ENCODE measurements around the gene ZDHHC22. TPM values are rescaled to one million over a fixed set of nuclear protein-coding genes. Genes with fewer than 3 reads are reported as not detected.

ZDHHC22 gene
- total RNA-seq, 2 donors from 2014 or later: not detected

DNA sequence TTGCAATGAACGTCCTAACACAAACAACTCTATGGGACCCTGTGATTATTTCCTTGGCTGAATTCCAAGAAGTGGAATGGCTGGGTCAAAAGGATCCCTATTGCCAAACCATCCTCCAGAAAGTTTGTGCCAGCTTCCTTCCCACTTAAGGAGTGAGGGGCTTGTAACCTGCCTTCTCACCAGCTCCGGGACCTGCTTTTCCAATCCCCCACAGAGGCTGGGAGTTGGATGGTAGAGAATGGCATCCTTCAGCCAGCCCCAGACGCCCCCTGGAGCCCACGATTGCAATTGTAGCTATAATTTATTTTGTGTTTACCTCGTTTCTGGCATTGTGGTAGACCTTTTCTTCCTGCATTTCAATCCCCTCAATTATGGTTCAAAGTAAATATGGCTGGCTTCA is 9.7 kb upstream of the ZDHHC22 start:
- ATAC-seq (no peak), DNase-seq (no peak)
- Mint-ChIP-seq H3K4me3 (no peak overlapping the region), H3K27me3 (peaks cover 67% of the 10 kb centered on the region), H3K36me3 (ENCODE audit: low read depth) (peaks cover 2% of the 10 kb centered on the region), H3K27ac (no peak overlapping the region), H3K4me1 (peaks cover 1% of the 10 kb centered on the region)
- no peaks in the 10 kb centered on the region for H3K9me3 ChIP-seq (ENCODE audit: control insufficient read depth, low read length, poor library complexity, severe bottlenecking)

DNA sequence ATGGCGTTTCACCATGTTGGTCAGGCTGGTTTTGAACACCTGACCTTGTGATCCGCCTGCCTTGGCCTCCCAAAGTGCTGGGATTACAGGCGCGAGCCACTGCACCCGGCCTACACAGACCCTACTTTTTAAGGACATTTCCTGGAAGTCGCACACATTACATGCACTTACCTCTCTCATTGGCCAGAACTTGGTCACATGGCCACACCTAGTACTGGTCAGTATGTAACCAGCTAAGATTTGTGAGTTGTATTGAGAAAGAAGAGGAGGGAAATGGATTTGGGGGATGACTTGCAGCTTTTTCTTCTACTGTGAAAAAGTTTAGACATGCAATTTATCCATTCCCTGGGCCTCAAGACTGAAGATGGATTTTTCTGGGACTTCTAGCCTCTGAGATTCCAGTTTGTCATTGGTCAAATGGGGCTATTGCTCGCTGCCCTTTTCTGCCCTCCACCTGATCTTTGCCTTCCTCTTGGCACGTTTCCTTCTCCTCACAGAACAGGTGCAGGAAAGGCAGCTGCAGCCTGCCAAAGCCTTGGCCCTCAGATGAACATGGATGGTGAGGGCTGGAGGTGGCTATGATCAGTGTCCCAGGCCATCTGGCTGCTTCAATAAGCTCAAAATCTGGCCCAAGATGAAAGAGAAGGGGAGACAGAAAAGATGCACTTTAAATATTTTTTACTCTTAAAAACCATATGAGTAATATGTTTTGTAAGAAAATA is 7.1 kb upstream of the ZDHHC22 start:
- no peak for ATAC-seq
- no peak overlapping the region for H3K4me3 Mint-ChIP-seq
- no peaks in the 10 kb centered on the region for H3K36me3 Mint-ChIP-seq (ENCODE audit: low read depth)
- peaks cover 68% of the 10 kb centered on the region for H3K27me3 Mint-ChIP-seq
- H3K4me1 Mint-ChIP-seq: peaks cover 7% of the 10 kb centered on the region
- H3K27ac Mint-ChIP-seq: no peak overlapping the region
- no peak for DNase-seq
- H3K9me3 ChIP-seq (ENCODE audit: control insufficient read depth, low read length, poor library complexity, severe bottlenecking): no peaks in the 10 kb centered on the region

DNA sequence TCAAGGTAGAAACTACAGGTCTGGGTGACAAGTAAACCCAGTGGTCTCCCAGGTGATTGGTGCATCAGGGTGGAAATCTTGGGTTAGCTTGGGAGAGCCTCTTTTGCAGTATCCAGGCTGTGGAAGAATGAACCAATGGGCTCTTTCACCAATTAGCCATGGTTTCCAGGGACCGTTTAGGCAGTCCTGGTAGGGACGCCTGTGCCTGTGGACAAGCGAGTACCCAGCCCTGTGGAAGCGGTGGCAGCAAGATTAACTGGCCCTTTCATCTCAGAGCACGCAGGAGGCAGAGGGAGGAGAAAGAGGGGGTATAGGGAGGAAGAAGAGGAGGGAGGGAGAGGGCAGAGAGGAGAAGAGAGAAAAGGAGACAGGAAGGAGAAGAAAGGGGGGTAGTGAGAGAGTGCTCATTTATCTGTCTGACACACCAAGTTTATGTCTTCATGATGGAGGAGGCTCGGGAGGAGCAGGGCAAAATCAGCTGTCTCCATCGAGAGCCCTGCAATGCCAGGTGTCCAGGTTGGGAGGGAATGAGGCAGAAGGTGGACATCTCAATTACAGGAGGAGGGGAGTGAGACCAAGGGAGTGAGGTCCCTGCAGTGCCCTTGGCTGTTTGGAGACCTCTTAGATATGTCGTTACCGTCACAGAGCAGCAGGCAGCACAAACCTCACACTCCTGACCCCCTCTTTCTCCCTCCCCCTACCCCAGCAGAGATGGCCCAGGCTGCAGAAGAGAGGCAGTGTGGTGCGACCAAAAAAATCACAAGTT is 4.6 kb upstream of the ZDHHC22 start:
- H3K4me3 Mint-ChIP-seq: no peak overlapping the region
- no peaks in the 10 kb centered on the region for H3K9me3 ChIP-seq (ENCODE audit: control insufficient read depth, low read length, poor library complexity, severe bottlenecking)
- no peak overlapping the region for H3K27ac Mint-ChIP-seq
- H3K4me1 Mint-ChIP-seq: peaks cover 17% of the 10 kb centered on the region
- ATAC-seq (no peak), DNase-seq (no peak)
- H3K27me3 Mint-ChIP-seq: peaks cover 72% of the 10 kb centered on the region
- peaks cover 5% of the 10 kb centered on the region for H3K36me3 Mint-ChIP-seq (ENCODE audit: low read depth)

DNA sequence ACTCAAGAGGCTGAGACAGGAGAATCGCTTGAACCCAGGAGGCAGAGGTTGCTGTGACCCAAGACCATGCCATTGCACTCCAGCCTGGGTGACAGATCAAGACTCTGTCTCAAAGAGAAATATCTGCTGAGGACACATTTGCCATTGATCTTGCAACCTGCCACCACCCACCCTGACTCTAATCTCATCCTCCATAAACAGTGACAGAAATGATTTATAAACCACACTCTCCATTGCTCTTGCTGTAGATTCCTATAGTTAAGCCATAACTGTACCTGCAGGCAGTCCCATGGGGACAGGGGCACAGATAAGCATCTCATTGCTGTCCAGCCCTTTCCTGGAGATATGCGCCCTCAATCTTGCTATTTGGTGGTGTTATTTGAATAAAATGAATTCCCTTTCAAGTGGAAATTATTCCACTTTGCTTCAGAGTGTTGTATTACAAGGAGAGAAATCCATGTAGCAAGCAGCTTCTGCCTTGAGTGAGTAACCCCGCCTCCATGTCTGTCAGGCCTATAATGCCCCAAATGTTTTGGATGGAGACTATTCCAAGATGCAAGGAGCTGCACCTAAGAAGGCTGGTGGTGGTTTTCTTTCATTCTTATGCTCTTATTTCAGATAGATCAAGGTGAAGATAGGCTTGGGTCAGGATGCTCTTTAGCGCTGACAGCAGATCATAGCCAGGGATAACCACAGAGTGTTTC is 3.0 kb upstream of the ZDHHC22 start:
- peaks cover 76% of the 10 kb centered on the region for H3K27me3 Mint-ChIP-seq
- no peak for ATAC-seq

DNA sequence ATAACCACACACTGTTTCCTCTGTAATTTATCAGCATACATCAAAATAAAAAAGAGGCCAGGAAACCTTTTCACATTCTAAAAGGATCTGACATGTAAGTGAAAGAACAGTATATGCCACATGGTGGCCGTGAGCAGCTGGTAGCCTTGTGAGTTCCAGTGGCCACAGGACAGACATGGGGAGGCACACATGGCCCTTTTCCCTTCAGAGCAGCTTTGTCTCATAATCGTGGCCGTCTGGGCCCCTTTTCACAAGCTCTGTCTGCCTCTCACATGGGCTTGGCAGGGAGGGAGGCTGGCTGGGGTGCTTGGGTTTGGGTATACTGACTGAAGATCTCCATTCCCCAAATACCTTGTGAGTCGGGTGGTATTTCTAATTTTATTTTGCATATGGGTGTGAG is 1.5 kb upstream of the ZDHHC22 start:
- Mint-ChIP-seq H3K4me1 (peaks cover 33% of the 10 kb centered on the region), H3K27ac (no peak overlapping the region), H3K4me3 (no peak overlapping the region), H3K36me3 (ENCODE audit: low read depth) (peaks cover 7% of the 10 kb centered on the region), H3K27me3 (peaks cover 78% of the 10 kb centered on the region)
- ATAC-seq: no peak
- no peak for DNase-seq
- no peaks in the 10 kb centered on the region for H3K9me3 ChIP-seq (ENCODE audit: control insufficient read depth, low read length, poor library complexity, severe bottlenecking)

More for the DNA sequence above, 3.0 kb upstream of the ZDHHC22 start:
- no peaks in the 10 kb centered on the region for H3K9me3 ChIP-seq (ENCODE audit: control insufficient read depth, low read length, poor library complexity, severe bottlenecking)
- Mint-ChIP-seq H3K4me3 (no peak overlapping the region), H3K27ac (no peak overlapping the region), H3K4me1 (peaks cover 23% of the 10 kb centered on the region), H3K36me3 (ENCODE audit: low read depth) (peaks cover 5% of the 10 kb centered on the region)
- no peak for DNase-seq

DNA sequence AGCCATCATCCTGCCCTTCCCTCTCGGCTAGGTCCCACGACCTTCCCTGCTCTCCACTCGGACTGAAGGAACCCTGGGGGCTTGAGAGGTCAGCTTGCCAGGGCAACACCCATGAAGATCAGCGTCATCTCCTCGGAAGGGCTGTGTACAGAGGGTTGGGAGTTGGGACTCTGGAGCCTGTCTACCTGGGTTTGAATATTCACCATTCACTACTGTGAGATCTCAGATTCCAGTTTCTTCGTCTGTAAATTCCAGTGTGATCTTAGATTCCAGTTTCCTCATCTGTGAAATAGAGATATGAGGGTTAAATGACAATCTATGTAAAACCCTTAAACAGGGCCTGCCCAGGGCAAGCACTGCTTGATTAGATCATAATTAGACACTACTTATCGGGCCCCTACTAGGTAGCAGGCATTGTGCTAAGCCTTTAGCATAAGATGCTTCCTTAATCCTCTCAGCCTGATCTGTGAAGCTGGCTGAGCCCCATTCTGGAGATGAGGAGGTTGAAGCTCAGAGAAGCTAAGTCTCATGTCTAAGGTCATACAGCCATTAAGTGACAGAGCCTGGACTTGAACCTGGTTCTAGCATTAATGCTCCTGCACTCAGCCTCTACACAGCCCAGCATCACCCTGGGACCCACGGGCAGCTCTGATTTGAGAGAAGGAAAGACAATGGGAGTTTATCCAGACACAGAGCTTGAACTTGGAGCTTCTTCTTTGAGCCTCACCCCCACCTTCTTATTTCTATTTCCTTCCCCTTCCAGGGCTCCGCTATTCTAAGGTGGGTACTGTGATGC is 612 bp upstream of the ZDHHC22 start:
- H3K4me3 Mint-ChIP-seq: peak overlapping the region; percentile 73
- no peak for ATAC-seq
- peaks cover 33% of the 10 kb centered on the region for H3K4me1 Mint-ChIP-seq
- no peak overlapping the region for H3K27ac Mint-ChIP-seq
- peaks cover 7% of the 10 kb centered on the region for H3K36me3 Mint-ChIP-seq (ENCODE audit: low read depth)
- peaks cover 82% of the 10 kb centered on the region for H3K27me3 Mint-ChIP-seq
- no peaks in the 10 kb centered on the region for H3K9me3 ChIP-seq (ENCODE audit: control insufficient read depth, low read length, poor library complexity, severe bottlenecking)
- DNase-seq: no peak

DNA sequence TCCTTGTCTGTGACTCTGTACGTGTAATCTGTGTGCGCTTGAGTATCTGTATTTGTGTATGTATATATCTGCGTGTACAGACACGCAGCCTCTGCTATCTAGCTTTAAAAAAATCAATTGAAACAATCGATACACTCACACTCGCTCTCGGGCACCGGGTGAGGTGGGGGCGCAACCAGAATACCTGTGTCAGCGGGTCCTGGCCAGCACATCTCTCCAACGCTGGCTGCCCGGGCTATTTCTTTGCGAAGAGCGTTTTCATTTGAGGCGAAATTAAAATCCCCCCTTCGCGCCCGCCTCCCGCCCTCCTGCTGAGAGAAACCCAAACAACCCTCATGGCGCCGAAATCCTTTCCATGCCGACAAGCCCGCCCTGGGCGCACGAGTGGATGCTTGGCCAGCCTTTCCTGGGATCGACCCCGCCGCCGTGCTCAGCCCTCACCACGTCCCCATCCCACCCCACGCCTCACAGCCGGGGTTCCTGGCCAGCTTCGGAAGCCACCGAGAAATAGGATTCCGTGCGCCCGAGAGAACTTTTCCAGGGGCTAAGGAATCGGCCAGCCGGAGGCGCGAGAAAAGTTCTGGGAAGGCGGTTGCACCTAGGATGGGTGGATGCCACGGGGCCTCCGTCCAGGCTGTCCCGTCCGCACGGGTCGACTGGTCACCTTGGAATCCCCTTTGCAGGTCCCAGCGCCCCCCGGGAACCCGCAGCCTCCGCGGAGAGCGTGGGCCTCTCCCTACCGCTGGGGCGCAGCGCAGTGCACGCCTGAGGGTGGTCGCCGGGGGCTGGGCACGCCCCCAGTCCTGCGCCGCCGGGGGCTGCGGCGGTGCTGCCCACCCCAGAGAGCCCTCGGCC is 1.0 kb downstream of the ZDHHC22 start:
- H3K9me3 ChIP-seq (ENCODE audit: control insufficient read depth, low read length, poor library complexity, severe bottlenecking): no peaks in the 10 kb centered on the region
- Mint-ChIP-seq H3K36me3 (ENCODE audit: low read depth) (peaks cover 9% of the 10 kb centered on the region), H3K27ac (no peak overlapping the region), H3K4me3 (peak overlapping the region; percentile 81), H3K27me3 (peaks cover 78% of the 10 kb centered on the region), H3K4me1 (peaks cover 29% of the 10 kb centered on the region)
- no peak for DNase-seq
- ATAC-seq: no peak

DNA sequence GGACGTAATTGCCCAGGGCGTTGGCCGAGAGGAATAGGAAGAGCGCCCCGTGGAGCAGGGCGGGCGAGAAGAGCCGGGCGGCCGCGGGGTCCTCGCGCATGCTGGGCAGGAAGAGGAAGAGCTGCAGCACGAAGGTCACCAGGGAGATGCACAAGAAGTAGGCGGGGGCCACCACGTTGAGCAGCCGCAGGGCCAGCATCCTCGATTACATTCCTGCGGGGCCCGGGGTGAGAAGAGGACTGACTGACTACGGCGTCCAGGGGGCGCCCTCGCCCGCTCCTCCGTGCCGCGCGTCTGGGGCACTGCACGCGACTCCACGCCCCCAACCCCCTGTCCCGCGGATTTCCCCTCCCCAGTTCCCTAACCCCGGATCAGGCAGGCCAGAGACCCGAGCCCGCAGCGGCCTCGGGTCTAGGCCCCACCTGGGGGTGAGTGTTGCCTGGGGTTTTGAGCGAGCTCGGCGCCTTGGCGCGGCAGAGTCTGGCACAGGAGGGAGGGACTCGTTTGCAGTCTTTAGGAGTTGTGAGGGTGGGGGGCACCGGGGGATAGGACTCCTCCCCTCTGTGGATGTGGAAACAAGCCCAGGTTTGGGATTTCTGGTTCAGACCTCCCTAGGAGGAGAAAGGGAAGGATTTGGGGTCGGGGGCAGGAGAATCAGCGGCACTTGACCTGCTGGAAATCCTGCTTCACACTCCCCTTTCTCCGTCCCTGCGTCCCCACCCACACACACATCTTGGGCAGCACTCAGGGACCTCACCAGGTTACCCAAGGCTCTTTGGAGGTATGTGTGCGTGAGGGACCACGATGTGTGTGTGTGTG is 1.8 kb downstream of the ZDHHC22 start:
- ATAC-seq (peak; percentile 75), DNase-seq (peak in 2 of 3 donors; percentile 23 to 24)
- Mint-ChIP-seq H3K27ac (no peak overlapping the region), H3K4me1 (peaks cover 29% of the 10 kb centered on the region), H3K36me3 (ENCODE audit: low read depth) (peaks cover 9% of the 10 kb centered on the region), H3K27me3 (peaks cover 77% of the 10 kb centered on the region), H3K4me3 (peak overlapping the region; percentile 81)
- no peaks in the 10 kb centered on the region for H3K9me3 ChIP-seq (ENCODE audit: control insufficient read depth, low read length, poor library complexity, severe bottlenecking)

DNA sequence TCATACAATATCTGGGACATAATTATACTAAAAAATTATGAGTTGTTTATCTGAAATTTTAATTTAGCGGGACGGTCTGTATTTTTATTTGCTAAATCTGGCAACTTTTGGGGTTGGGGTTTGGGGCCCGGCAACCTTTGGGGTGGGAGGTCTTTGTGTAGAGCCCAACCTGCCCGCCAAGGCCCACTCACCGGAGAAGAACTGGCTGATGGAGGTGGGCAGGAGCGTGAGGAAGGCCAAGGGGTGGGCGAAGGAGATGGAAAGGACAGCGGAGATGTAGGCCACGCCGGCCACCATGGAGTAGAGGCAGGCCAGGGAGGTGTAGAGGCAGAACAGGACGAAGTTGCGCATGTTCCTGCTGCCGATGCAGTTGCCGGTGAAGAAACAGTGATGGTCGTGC is 2.6 kb downstream of the ZDHHC22 start:
- DNase-seq (no peak), ATAC-seq (no peak)
- H3K9me3 ChIP-seq (ENCODE audit: control insufficient read depth, low read length, poor library complexity, severe bottlenecking): no peaks in the 10 kb centered on the region
- peaks cover 77% of the 10 kb centered on the region for H3K27me3 Mint-ChIP-seq
- peak overlapping the region; percentile 81 for H3K4me3 Mint-ChIP-seq
- no peak overlapping the region for H3K27ac Mint-ChIP-seq
- peaks cover 9% of the 10 kb centered on the region for H3K36me3 Mint-ChIP-seq (ENCODE audit: low read depth)
- peaks cover 26% of the 10 kb centered on the region for H3K4me1 Mint-ChIP-seq

DNA sequence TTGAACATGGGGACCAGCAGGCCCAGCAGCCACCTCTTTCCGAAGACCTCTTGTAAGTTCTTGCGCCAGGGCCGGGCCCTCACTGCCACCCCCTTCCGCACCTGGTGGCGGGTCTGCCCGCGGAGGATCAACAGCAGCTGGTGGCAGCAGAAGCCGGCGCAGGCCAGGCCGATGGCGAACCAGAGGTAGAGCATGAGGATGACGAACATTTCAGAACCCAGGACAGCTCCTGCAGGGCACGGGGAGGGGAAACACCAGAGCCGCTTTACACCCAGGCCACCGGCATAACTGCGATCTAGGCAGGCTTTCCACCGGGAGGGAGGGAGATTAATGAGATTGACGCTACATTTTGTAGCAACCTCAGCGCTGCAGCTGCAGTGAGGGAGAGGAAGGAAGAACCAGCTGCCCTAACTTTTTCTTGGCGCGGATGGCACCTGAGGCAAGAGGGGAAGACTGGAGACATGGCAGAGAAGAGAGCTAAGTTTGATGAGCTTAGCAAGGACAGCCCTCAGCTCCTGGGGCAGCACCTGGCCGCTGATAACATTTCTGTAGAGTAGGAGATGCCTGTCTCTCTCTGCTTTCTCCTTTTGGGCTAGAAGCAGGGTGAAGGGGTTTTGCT is 7.8 kb downstream of the ZDHHC22 start:
- no peaks in the 10 kb centered on the region for H3K9me3 ChIP-seq (ENCODE audit: control insufficient read depth, low read length, poor library complexity, severe bottlenecking)
- Mint-ChIP-seq H3K27ac (no peak overlapping the region), H3K36me3 (ENCODE audit: low read depth) (peaks cover 4% of the 10 kb centered on the region), H3K4me3 (no peak overlapping the region), H3K4me1 (peaks cover 6% of the 10 kb centered on the region), H3K27me3 (peaks cover 78% of the 10 kb centered on the region)
- DNase-seq (peak in 2 of 3 donors; percentile 30 to 61), ATAC-seq (peak; percentile 92)

DNA sequence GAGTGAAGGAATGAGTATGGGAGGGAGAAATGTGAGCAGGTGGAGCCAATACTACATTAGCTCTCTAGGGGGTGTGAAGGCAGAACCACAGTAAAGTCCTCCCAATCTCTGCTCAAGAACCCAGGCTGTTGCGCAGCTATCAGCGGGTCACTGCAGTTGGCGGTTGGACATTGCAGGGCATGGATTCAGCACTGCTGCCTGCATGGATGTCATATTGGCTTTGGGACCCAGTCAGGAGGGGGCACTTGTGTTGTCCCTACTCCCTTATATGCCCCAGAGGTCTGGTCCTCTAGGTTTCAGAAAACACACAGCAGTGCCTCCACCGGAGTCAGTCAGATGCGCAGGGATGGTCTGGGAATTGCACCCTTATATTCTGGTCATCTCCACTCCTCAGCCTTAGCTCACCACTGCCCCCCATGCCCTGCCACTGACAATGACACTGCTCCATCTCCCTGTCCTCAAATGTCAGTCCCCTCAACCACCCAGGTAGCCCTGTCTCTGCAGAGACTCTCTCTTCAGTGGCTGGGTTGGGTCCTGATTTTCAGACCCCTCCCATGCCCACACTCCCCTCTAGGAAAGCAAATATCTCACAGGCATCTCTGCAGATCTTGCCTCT is 9.6 kb downstream of the ZDHHC22 start:
- Mint-ChIP-seq H3K4me1 (peaks cover 5% of the 10 kb centered on the region), H3K36me3 (ENCODE audit: low read depth) (peaks cover 2% of the 10 kb centered on the region), H3K4me3 (no peak overlapping the region), H3K27me3 (peaks cover 75% of the 10 kb centered on the region), H3K27ac (no peak overlapping the region)
- H3K9me3 ChIP-seq (ENCODE audit: control insufficient read depth, low read length, poor library complexity, severe bottlenecking): no peaks in the 10 kb centered on the region
- DNase-seq (no peak), ATAC-seq (no peak)
